Measurements from ENCODE around the gene ZRANB3. TPM values are rescaled to one million over a fixed set of nuclear protein-coding genes. Genes with fewer than 3 reads are reported as not detected.
"Not testable (repeated sequence)": the region's sequence is repeated elsewhere in the genome, so short reads cannot be mapped to it uniquely, and the experiment has no call there.

ZRANB3 gene
- total RNA-seq, 1 experiment from 2014 or later, result 12.6 TPM

- Histone ChIP-seq H3K36me3 (ENCODE audit: insufficient read depth, low read length) (no peaks in the 10 kb centered on the region), H3K4me1 (ENCODE audit: low read length) (no peaks in the 10 kb centered on the region), H3K4me3 (ENCODE audit: low read length) (no peak overlapping the region), H2AFZ (ENCODE audit: low read length) (no peak overlapping the region), H3K4me2 (ENCODE audit: low read depth, low read length, poor library complexity, severe bottlenecking) (no peak overlapping the region), H3K9me3 (ENCODE audit: low read length) (no peaks in the 10 kb centered on the region), H3K27ac (ENCODE audit: low read length) (no peak overlapping the region), H3K27me3 (ENCODE audit: low read length) (no peaks in the 10 kb centered on the region), H3K9me2 (replicated peaks; ENCODE audit: insufficient read depth, low read length) (no peaks in the 10 kb centered on the region), H3K79me2 (ENCODE audit: low read length) (no peaks in the 10 kb centered on the region), H4K20me1 (ENCODE audit: insufficient read depth, low read depth, low read length) (no peaks in the 10 kb centered on the region), H3K9ac (ENCODE audit: low read length) (no peak overlapping the region)
- no peak for DNase-seq
Observed at GRCh38 chr2:135373702-135374101, 157.3 kb downstream of the ZRANB3 start.

GRCh38 chr2:135349941-135350340, 181.1 kb downstream of the ZRANB3 start:
- no peak overlapping the region for H3K4me3 ChIP-seq (ENCODE audit: low read length)
- 0 out of 2 replicates have a peak, but pooled peaks cover 5% of the 10 kb centered on the region for H3K9me3 ChIP-seq (ENCODE audit: low read length)
- no peak overlapping the region for H3K9ac ChIP-seq (ENCODE audit: low read length)
- no peaks in the 10 kb centered on the region for H3K27me3 ChIP-seq (ENCODE audit: low read length)
- H3K4me1 ChIP-seq (ENCODE audit: low read length), result no peaks in the 10 kb centered on the region
- no peaks in the 10 kb centered on the region for H3K9me2 ChIP-seq (replicated peaks; ENCODE audit: insufficient read depth, low read length)
- H3K79me2 ChIP-seq (ENCODE audit: low read length), result no peaks in the 10 kb centered on the region
- no peak overlapping the region for H3K27ac ChIP-seq (ENCODE audit: low read length)
- no peak overlapping the region for H2AFZ ChIP-seq (ENCODE audit: low read length)
- no peak for DNase-seq
- H4K20me1 ChIP-seq (ENCODE audit: insufficient read depth, low read depth, low read length), result no peaks in the 10 kb centered on the region
- no peak overlapping the region for H3K4me2 ChIP-seq (ENCODE audit: low read depth, low read length, poor library complexity, severe bottlenecking)
- H3K36me3 ChIP-seq (ENCODE audit: insufficient read depth, low read length), result peaks cover 9% of the 10 kb centered on the region; the same call in 1 of the 2 replicates

- not testable (repeated sequence) for H3K9me3 ChIP-seq (ENCODE audit: low read length); DNase-seq; H3K4me1 ChIP-seq (ENCODE audit: low read length); H3K9ac ChIP-seq (ENCODE audit: low read length); H2AFZ ChIP-seq (ENCODE audit: low read length); H3K9me2 ChIP-seq (replicated peaks; ENCODE audit: insufficient read depth, low read length); H3K27ac ChIP-seq (ENCODE audit: low read length); H3K4me3 ChIP-seq (ENCODE audit: low read length); H3K79me2 ChIP-seq (ENCODE audit: low read length); H4K20me1 ChIP-seq (ENCODE audit: insufficient read depth, low read depth, low read length); H3K27me3 ChIP-seq (ENCODE audit: low read length); H3K4me2 ChIP-seq (ENCODE audit: low read depth, low read length, poor library complexity, severe bottlenecking)
- peaks cover 10% of the 10 kb centered on the region for H3K36me3 ChIP-seq (ENCODE audit: insufficient read depth, low read length)
Observed at GRCh38 chr2:135348096-135348704, 182.8 kb downstream of the ZRANB3 start.

GRCh38 chr2:135337071-135337470, 193.9 kb downstream of the ZRANB3 start:
- Histone ChIP-seq H3K9ac (ENCODE audit: low read length) (no peak overlapping the region), H3K27ac (ENCODE audit: low read length) (no peak overlapping the region), H3K4me1 (ENCODE audit: low read length) (0 out of 2 replicates have a peak, but pooled peaks cover 7% of the 10 kb centered on the region), H3K9me3 (ENCODE audit: low read length) (no peaks in the 10 kb centered on the region), H3K27me3 (ENCODE audit: low read length) (no peaks in the 10 kb centered on the region), H3K4me3 (ENCODE audit: low read length) (no peak overlapping the region), H3K79me2 (ENCODE audit: low read length) (no peaks in the 10 kb centered on the region), H4K20me1 (ENCODE audit: insufficient read depth, low read depth, low read length) (no peaks in the 10 kb centered on the region), H3K9me2 (replicated peaks; ENCODE audit: insufficient read depth, low read length) (no peaks in the 10 kb centered on the region), H3K4me2 (ENCODE audit: low read depth, low read length, poor library complexity, severe bottlenecking) (no peak overlapping the region), H2AFZ (ENCODE audit: low read length) (no peak overlapping the region), H3K36me3 (ENCODE audit: insufficient read depth, low read length) (no peaks in the 10 kb centered on the region)
- no peak for DNase-seq

GRCh38 chr2:135335256-135335655, 195.8 kb downstream of the ZRANB3 start:
- Histone ChIP-seq H3K27ac (ENCODE audit: low read length) (no peak overlapping the region), H2AFZ (ENCODE audit: low read length) (no peak overlapping the region), H3K79me2 (ENCODE audit: low read length) (no peaks in the 10 kb centered on the region), H4K20me1 (ENCODE audit: insufficient read depth, low read depth, low read length) (no peaks in the 10 kb centered on the region), H3K36me3 (ENCODE audit: insufficient read depth, low read length) (no peaks in the 10 kb centered on the region), H3K9me3 (ENCODE audit: low read length) (no peaks in the 10 kb centered on the region), H3K4me1 (ENCODE audit: low read length) (0 out of 2 replicates have a peak, but pooled peaks cover 7% of the 10 kb centered on the region), H3K9ac (ENCODE audit: low read length) (no peak overlapping the region), H3K27me3 (ENCODE audit: low read length) (no peaks in the 10 kb centered on the region), H3K4me2 (ENCODE audit: low read depth, low read length, poor library complexity, severe bottlenecking) (no peak overlapping the region), H3K9me2 (replicated peaks; ENCODE audit: insufficient read depth, low read length) (no peaks in the 10 kb centered on the region), H3K4me3 (ENCODE audit: low read length) (no peak overlapping the region)
- no peak for DNase-seq

- H3K4me2 ChIP-seq (ENCODE audit: low read depth, low read length, poor library complexity, severe bottlenecking), result no peak overlapping the region
- no peaks in the 10 kb centered on the region for H4K20me1 ChIP-seq (ENCODE audit: insufficient read depth, low read depth, low read length)
- no peaks in the 10 kb centered on the region for H3K4me1 ChIP-seq (ENCODE audit: low read length)
- no peak for DNase-seq
- H3K36me3 ChIP-seq (ENCODE audit: insufficient read depth, low read length), result no peaks in the 10 kb centered on the region
- no peak overlapping the region for H2AFZ ChIP-seq (ENCODE audit: low read length)
- H3K9ac ChIP-seq (ENCODE audit: low read length), result no peak overlapping the region
- H3K9me2 ChIP-seq (replicated peaks; ENCODE audit: insufficient read depth, low read length), result no peaks in the 10 kb centered on the region
- H3K79me2 ChIP-seq (ENCODE audit: low read length), result no peaks in the 10 kb centered on the region
- H3K9me3 ChIP-seq (ENCODE audit: low read length), result no peaks in the 10 kb centered on the region
- H3K4me3 ChIP-seq (ENCODE audit: low read length), result no peak overlapping the region
- no peak overlapping the region for H3K27ac ChIP-seq (ENCODE audit: low read length)
- H3K27me3 ChIP-seq (ENCODE audit: low read length), result no peaks in the 10 kb centered on the region
Observed at GRCh38 chr2:135327146-135327545, 203.9 kb downstream of the ZRANB3 start.

- no peak overlapping the region for H3K4me2 ChIP-seq (ENCODE audit: low read depth, low read length, poor library complexity, severe bottlenecking)
- H3K9me2 ChIP-seq (replicated peaks; ENCODE audit: insufficient read depth, low read length), result no peaks in the 10 kb centered on the region
- H3K79me2 ChIP-seq (ENCODE audit: low read length), result no peaks in the 10 kb centered on the region
- H3K27ac ChIP-seq (ENCODE audit: low read length), result no peak overlapping the region
- H3K9me3 ChIP-seq (ENCODE audit: low read length), result no peaks in the 10 kb centered on the region
- H2AFZ ChIP-seq (ENCODE audit: low read length), result no peak overlapping the region
- H3K9ac ChIP-seq (ENCODE audit: low read length), result no peak overlapping the region
- H4K20me1 ChIP-seq (ENCODE audit: insufficient read depth, low read depth, low read length), result no peaks in the 10 kb centered on the region
- no peaks in the 10 kb centered on the region for H3K36me3 ChIP-seq (ENCODE audit: insufficient read depth, low read length)
- no peak overlapping the region for H3K4me3 ChIP-seq (ENCODE audit: low read length)
- no peak for DNase-seq
- H3K27me3 ChIP-seq (ENCODE audit: low read length), result no peaks in the 10 kb centered on the region
- no peaks in the 10 kb centered on the region for H3K4me1 ChIP-seq (ENCODE audit: low read length)
Observed at GRCh38 chr2:135320465-135321355, 210.3 kb downstream of the ZRANB3 start.

- Histone ChIP-seq H3K4me1 (ENCODE audit: low read length) (no peaks in the 10 kb centered on the region), H3K9ac (ENCODE audit: low read length) (no peak overlapping the region), H3K9me2 (replicated peaks; ENCODE audit: insufficient read depth, low read length) (no peaks in the 10 kb centered on the region), H4K20me1 (ENCODE audit: insufficient read depth, low read depth, low read length) (no peaks in the 10 kb centered on the region), H2AFZ (ENCODE audit: low read length) (no peak overlapping the region), H3K27ac (ENCODE audit: low read length) (no peak overlapping the region), H3K4me3 (ENCODE audit: low read length) (no peak overlapping the region), H3K36me3 (ENCODE audit: insufficient read depth, low read length) (no peaks in the 10 kb centered on the region), H3K27me3 (ENCODE audit: low read length) (no peaks in the 10 kb centered on the region), H3K9me3 (ENCODE audit: low read length) (no peaks in the 10 kb centered on the region), H3K4me2 (ENCODE audit: low read depth, low read length, poor library complexity, severe bottlenecking) (no peak overlapping the region), H3K79me2 (ENCODE audit: low read length) (no peaks in the 10 kb centered on the region)
- DNase-seq, result no peak
Observed at GRCh38 chr2:135318808-135319207, 212.2 kb downstream of the ZRANB3 start.
